ENCODE data around the gene PRPF19. TPM values are rescaled to one million over a fixed set of nuclear protein-coding genes. Genes with fewer than 3 reads are reported as not detected.

PRPF19 gene
- total and polyA plus RNA-seq, 2 of the 8 experiments (the other 6 are each of a cell fraction or from before 2014, with no cell fraction given), result 107 to 141 TPM

DNA sequence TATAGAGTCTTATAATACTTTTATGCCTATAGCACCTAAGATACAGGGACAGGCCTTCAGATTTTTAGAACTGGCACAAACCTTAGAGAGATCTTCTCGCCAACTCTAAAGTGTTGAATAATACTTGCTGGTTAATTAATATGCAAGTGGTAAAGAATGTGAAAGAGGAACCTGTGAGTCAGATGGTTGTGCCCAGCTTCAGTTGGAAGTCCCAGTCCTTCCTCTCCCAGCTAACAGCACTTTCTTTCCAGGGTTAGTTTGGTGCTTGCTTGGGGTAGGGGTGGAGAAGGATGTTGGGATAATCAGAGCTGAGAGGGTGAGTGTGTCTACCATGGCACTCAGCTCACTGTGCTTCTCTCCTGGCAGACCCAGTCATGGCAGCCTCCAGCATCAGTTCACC lies 12.9 kb upstream of the PRPF19 start:
- peaks cover 5 to 24% of the 10 kb centered on the region in 2 experiments for H3K79me2 ChIP-seq (ENCODE audit: control insufficient read depth in 1 of 2, insufficient read depth in 2 of 2, low read length in 2 of 2)
- H4K5ac ChIP-seq (ENCODE audit: insufficient read length, low read depth, low read length), result no peak overlapping the region
- no peak overlapping the region for H2AK5ac ChIP-seq (ENCODE audit: low read depth, low read length)
- no peak overlapping the region for H3K14ac ChIP-seq (ENCODE audit: insufficient read length)
- no peak overlapping the region for H3K9ac ChIP-seq (replicated peaks in 1 of 4; ENCODE audit: extremely low read depth in 1 of 4, low read depth in 3 of 4, low read length in 3 of 4)
- no peaks in the 10 kb centered on the region; the same call in 1 of the 2 replicates for H3K79me1 ChIP-seq (ENCODE audit: low read depth, low read length)
- H4K91ac ChIP-seq (replicated peaks; ENCODE audit: insufficient read length, low read length), result no peak overlapping the region
- no peak overlapping the region for H2BK12ac ChIP-seq (ENCODE audit: low read depth, low read length)
- FAIRE-seq (no peak), DNase-seq (ENCODE audit: low read depth in 1 of 2, low spot score in 2 of 2) (no peak)
- H3K4ac ChIP-seq (replicated peaks; ENCODE audit: insufficient read length, low read depth, low read length), result peak overlapping the region; percentile 21
- no peak overlapping the region for H4K8ac ChIP-seq (ENCODE audit: extremely low read depth, insufficient read depth, low read length)
- no peak overlapping the region for H3K4me2 ChIP-seq (ENCODE audit: insufficient read depth in 1 of 2, low read depth in 2 of 2, low read length in 2 of 2)
- no peak overlapping the region for H3K18ac ChIP-seq (ENCODE audit: extremely low read depth, low read length)
- H3K27me3 ChIP-seq (replicated peaks in 1 of 4; ENCODE audit: control insufficient read depth in 3 of 4, extremely low read depth in 1 of 4, insufficient read depth in 3 of 4, low read length in 3 of 4), result no peaks in the 10 kb centered on the region
- H2BK15ac ChIP-seq (ENCODE audit: low read length), result no peak overlapping the region
- H3K23me2 ChIP-seq (ENCODE audit: low read depth, low read length), result peaks cover 8% of the 10 kb centered on the region; the same call in 1 of the 2 replicates
- 79% methylated on average over 1 of the region's 1 CpG; no CpG with 5 or more reads in 1 of the 2 experiments for WGBS, 2 experiments (ENCODE audit: extremely low coverage in 1 of 2, insufficient coverage in 1 of 2, insufficient read length in 1 of 2, insufficient replicate concordance in 2 of 2, low coverage in 1 of 2, low lambda C conversion rate in 2 of 2, missing lambda C conversion rate in 1 of 2)
- no peaks in the 10 kb centered on the region for H3K9me3 ChIP-seq (ENCODE audit: insufficient read depth in 2 of 2, low read depth in 1 of 2, low read length in 1 of 2)
- no peak overlapping the region for H2BK120ac ChIP-seq (replicated peaks; ENCODE audit: low read depth, low read length)
- H3K4me3 ChIP-seq (ENCODE audit: extremely low read depth in 1 of 4, insufficient read depth in 2 of 4, low read depth in 3 of 4, low read length in 4 of 4), result no peak overlapping the region
- no peak overlapping the region for H3K23ac ChIP-seq (ENCODE audit: insufficient read length)
- no peak overlapping the region for H2BK5ac ChIP-seq (ENCODE audit: low read depth, low read length)
- no peak overlapping the region for H3K27ac ChIP-seq (ENCODE audit: low read depth, low read length)
- H2BK20ac ChIP-seq (ENCODE audit: low read length), result no peak overlapping the region
- H2AFZ ChIP-seq (ENCODE audit: low read length), result no peak overlapping the region
- ChIA-PET POLR2A (ENCODE audit: partially characterized antibody) (no interaction called here), CTCF (ENCODE audit: partially characterized antibody) (interaction anchor here (0.8 to 1.8 kb wide), 8 partner anchors 9 to 209 kb away, joined by 3 to 7 read pairs (median 3); no protein-coding TSS in a partner anchor)
- H4K20me1 ChIP-seq (replicated peaks in 1 of 2; ENCODE audit: control insufficient read depth in 1 of 2, insufficient read depth in 2 of 2, low read length in 2 of 2), result peaks cover 3 to 13% of the 10 kb centered on the region in 2 experiments
- H3K4me1 ChIP-seq (replicated peaks in 1 of 4; ENCODE audit: control insufficient read depth in 3 of 4, insufficient read depth in 4 of 4, low read length in 3 of 4), result peaks cover 6 to 19% (median 17%) of the 10 kb centered on the region in 4 experiments
- no peak overlapping the region for H3K56ac ChIP-seq (replicated peaks; ENCODE audit: insufficient read length, low read depth, low read length)
- peaks cover 3 to 14% (median 9%) of the 10 kb centered on the region in 4 experiments; a peak in 5 of 8 replicates for H3K36me3 ChIP-seq (ENCODE audit: control insufficient read depth in 2 of 4, insufficient read depth in 4 of 4, low read length in 3 of 4)
- TF ChIP-seq GTF2F1 (IDR thresholded peaks at IDR 0.05; ENCODE audit: borderline replicate concordance, low read depth, low read length) (no peak), NANOG (IDR thresholded peaks at IDR 0.05; ENCODE audit: insufficient read depth, low read depth, low read length, poor library complexity, severe bottlenecking) (no peak), RAD21 (IDR thresholded peaks at IDR 0.05 in 1 of 2, conservative IDR thresholded peaks at IDR 0.05 in 1 of 2; ENCODE audit: low read depth in 2 of 2, low read length in 2 of 2) (no peak), SP2 (IDR thresholded peaks at IDR 0.05; ENCODE audit: low read length) (no peak), JUND (IDR thresholded peaks at IDR 0.05; ENCODE audit: low read length) (no peak), SIN3A (conservative IDR thresholded peaks at IDR 0.05 in 1 of 2, IDR thresholded peaks at IDR 0.05 in 1 of 2; ENCODE audit: low read depth in 1 of 2, low read length in 2 of 2) (no peak), RFX5 (IDR thresholded peaks at IDR 0.05; ENCODE audit: borderline replicate concordance, low read depth, low read length) (no peak), CEBPB (IDR thresholded peaks at IDR 0.05; ENCODE audit: low read depth, low read length) (no peak), TBP (IDR thresholded peaks at IDR 0.05; ENCODE audit: low read depth, low read length) (no peak), POLR2A (IDR thresholded peaks at IDR 0.05; ENCODE audit: control extremely low read depth in 1 of 2, low read depth in 2 of 2, low read length in 2 of 2) (no peak), KDM1A (IDR thresholded peaks at IDR 0.05; ENCODE audit: borderline replicate concordance, low read length) (no peak), EP300 (IDR thresholded peaks at IDR 0.05; ENCODE audit: borderline replicate concordance in 1 of 2, low read depth in 2 of 2, low read length in 2 of 2) (no peak)
- TF ChIP-seq, protein P1, sequence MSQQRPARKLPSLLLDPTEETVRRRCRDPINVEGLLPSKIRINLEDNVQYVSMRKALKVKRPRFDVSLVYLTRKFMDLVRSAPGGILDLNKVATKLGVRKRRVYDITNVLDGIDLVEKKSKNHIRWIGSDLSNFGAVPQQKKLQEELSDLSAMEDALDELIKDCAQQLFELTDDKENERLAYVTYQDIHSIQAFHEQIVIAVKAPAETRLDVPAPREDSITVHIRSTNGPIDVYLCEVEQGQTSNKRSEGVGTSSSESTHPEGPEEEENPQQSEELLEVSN (IDR thresholded peaks at IDR 0.05), result no peak
